ENCODE measurements around the gene CLCA4.
A peak's percentile ranks its signal among the peaks of the same experiment; 100 is the strongest.

The CLCA4 gene

GRCh38 chr1:86616871-86617270 lies 70.0 kb downstream of the CLCA4 start:
- TF ChIP-seq, protein P1, sequence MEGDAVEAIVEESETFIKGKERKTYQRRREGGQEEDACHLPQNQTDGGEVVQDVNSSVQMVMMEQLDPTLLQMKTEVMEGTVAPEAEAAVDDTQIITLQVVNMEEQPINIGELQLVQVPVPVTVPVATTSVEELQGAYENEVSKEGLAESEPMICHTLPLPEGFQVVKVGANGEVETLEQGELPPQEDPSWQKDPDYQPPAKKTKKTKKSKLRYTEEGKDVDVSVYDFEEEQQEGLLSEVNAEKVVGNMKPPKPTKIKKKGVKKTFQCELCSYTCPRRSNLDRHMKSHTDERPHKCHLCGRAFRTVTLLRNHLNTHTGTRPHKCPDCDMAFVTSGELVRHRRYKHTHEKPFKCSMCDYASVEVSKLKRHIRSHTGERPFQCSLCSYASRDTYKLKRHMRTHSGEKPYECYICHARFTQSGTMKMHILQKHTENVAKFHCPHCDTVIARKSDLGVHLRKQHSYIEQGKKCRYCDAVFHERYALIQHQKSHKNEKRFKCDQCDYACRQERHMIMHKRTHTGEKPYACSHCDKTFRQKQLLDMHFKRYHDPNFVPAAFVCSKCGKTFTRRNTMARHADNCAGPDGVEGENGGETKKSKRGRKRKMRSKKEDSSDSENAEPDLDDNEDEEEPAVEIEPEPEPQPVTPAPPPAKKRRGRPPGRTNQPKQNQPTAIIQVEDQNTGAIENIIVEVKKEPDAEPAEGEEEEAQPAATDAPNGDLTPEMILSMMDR (conservative IDR thresholded peaks at IDR 0.05), result no peak
- no peak for TF ChIP-seq ZFX (IDR thresholded peaks at IDR 0.05)
- no peak overlapping the region for H3K27ac ChIP-seq

DNA sequence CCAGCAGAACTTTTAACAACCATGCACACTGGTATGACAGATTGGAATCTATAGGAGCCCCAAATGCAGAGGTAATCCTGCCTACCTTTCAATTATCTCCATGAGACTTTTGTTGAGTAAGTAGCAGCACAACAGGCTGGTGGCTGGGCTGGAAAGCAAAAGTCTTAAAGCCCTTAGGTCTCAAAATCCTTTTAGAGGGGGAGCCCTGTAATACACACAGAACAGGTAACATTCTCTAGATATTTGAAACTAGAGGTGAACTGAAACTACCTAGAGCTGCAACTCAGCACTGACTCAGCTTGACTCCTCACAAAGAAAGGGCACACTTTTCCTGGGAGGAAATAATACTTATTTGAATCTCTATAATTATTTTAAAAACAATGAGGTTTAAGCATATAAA lies 71.5 kb downstream of the CLCA4 start:
- no peak for TF ChIP-seq ZFX (IDR thresholded peaks at IDR 0.05)
- TF ChIP-seq, protein P1 (conservative IDR thresholded peaks at IDR 0.05), result no peak
- no peak overlapping the region for H3K27ac ChIP-seq

- TF ChIP-seq, protein P1 (conservative IDR thresholded peaks at IDR 0.05), result no peak
- no peak for TF ChIP-seq ZFX (IDR thresholded peaks at IDR 0.05)
- no peak overlapping the region for H3K27ac ChIP-seq
Observed at GRCh38 chr1:86619313-86619712, 72.4 kb downstream of the CLCA4 start.

- H3K27ac ChIP-seq, result peak overlapping the region; percentile 26; the same call in 1 of the 2 replicates
- TF ChIP-seq, protein P1 (conservative IDR thresholded peaks at IDR 0.05), result no peak
- TF ChIP-seq ZFX (IDR thresholded peaks at IDR 0.05), result no peak
Observed at GRCh38 chr1:86621286-86621685, 74.4 kb downstream of the CLCA4 start.

Data from C4-2B (cell line).